Measurements from ENCODE around the gene ATP9A. TPM values are rescaled to one million over a fixed set of nuclear protein-coding genes. Genes with fewer than 3 reads are reported as not detected.

ATP9A gene
- total and polyA plus RNA-seq, 2 of the 4 experiments (the other 2 are of a cell fraction) = 10.6 to 22.4 TPM

GRCh38 chr20:51654495-51654894, 113.7 kb downstream of the ATP9A start:
- no peak overlapping the region for H2BK120ac ChIP-seq (ENCODE audit: low read depth, low read length)
- in situ Hi-C loops (cut with MboI; ENCODE audit: low sequenced_read_pairs) (no loop called here), intact Hi-C loops (cut with micrococcal nuclease) (no loop called here), dilution Hi-C loops (cut with HindIII; ENCODE audit: low sequenced_read_pairs, unreplicated experiment) (no loop called here)
- H2AK5ac ChIP-seq (ENCODE audit: low read depth, low read length) = no peak overlapping the region
- H3K18ac ChIP-seq (ENCODE audit: low read depth, low read length) = no peak overlapping the region
- POLR2A ChIA-PET (ENCODE audit: unreplicated experiment) = no interaction called here
- H4K8ac ChIP-seq (ENCODE audit: low read depth in 2 of 2, low read length in 2 of 2) = no peak overlapping the region
- H2BK15ac ChIP-seq (ENCODE audit: low read depth, low read length) = no peak overlapping the region
- no peak overlapping the region for H2BK20ac ChIP-seq (ENCODE audit: low read depth, low read length)
- peaks cover 3% of the 10 kb centered on the region; the same call in 1 of the 2 replicates for H3K4me1 ChIP-seq (ENCODE audit: control insufficient read depth, insufficient read depth, low read length)
- WGBS, 2 experiments (ENCODE audit: extremely low coverage in 2 of 2, insufficient read length in 1 of 2) = no CpG with 5 or more reads among the region's 5 CpGs
- H3K27ac ChIP-seq (ENCODE audit: insufficient read depth, low read length) = no peak overlapping the region
- no peak overlapping the region for H3K4ac ChIP-seq (ENCODE audit: low read depth, low read length)
- no peak for DNase-seq
- H2BK5ac ChIP-seq (ENCODE audit: low read depth, low read length, poor library complexity, severe bottlenecking) = no peak overlapping the region
- H2AK9ac ChIP-seq (replicated peaks; ENCODE audit: low read depth, low read length, poor library complexity) = no peak overlapping the region
- no peak overlapping the region for H3K4me3 ChIP-seq (ENCODE audit: insufficient read depth, low read depth, low read length)
- no peak overlapping the region for H2AFZ ChIP-seq (replicated peaks; ENCODE audit: low read length, poor library complexity)
- H3K9me3 ChIP-seq (ENCODE audit: control insufficient read depth, insufficient read depth, low read length) = no peaks in the 10 kb centered on the region
- peaks cover 5% of the 10 kb centered on the region for H3K36me3 ChIP-seq (ENCODE audit: control insufficient read depth, insufficient read depth, low read length)
- H3K23ac ChIP-seq (ENCODE audit: low read depth, low read length) = no peak overlapping the region
- H3K27me3 ChIP-seq (ENCODE audit: control insufficient read depth, insufficient read depth, low read length) = no peaks in the 10 kb centered on the region
- ATAC-seq (ENCODE audit: low read depth) = no peak
- H4K20me1 ChIP-seq (ENCODE audit: insufficient read depth, low read length) = no peaks in the 10 kb centered on the region; the same call in 1 of the 2 replicates
- no TSS peak for BruUV-seq (replicated peaks)
- no peak overlapping the region for H3K9ac ChIP-seq (ENCODE audit: low read depth, low read length)
- H3K56ac ChIP-seq (ENCODE audit: extremely low read depth, insufficient read depth, low read length) = no peak overlapping the region
- no peak for TF ChIP-seq FOS (IDR thresholded peaks at IDR 0.05; ENCODE audit: low read depth, low read length)
- TF ChIP-seq CTCF (conservative IDR thresholded peaks at IDR 0.05; ENCODE audit: low read depth, low read length) = no peak
- no peak for TF ChIP-seq MXI1 (IDR thresholded peaks at IDR 0.05; ENCODE audit: borderline replicate concordance, low read depth, low read length)
- no peak for TF ChIP-seq RCOR1 (IDR thresholded peaks at IDR 0.05; ENCODE audit: insufficient replicate concordance, low read length)
- no peak for TF ChIP-seq ELK1 (IDR thresholded peaks at IDR 0.05; ENCODE audit: borderline replicate concordance, low read depth, low read length)
- peaks cover 2 to 34% of the 10 kb centered on the region in 2 experiments; a peak in 2 of 4 replicates for H3K79me1 ChIP-seq (ENCODE audit: low read depth in 1 of 2, low read length in 2 of 2)
- no peak overlapping the region for H3K4me2 ChIP-seq (ENCODE audit: low read depth, low read length)
- H4K5ac ChIP-seq (ENCODE audit: low read depth, low read length) = no peak overlapping the region
- no peak overlapping the region for H4K91ac ChIP-seq (ENCODE audit: insufficient read depth, low read depth, low read length)
- CTCF ChIA-PET = no interaction called here
- no peak overlapping the region for H3K14ac ChIP-seq (replicated peaks; ENCODE audit: low read depth, low read length)
- peaks cover 7% of the 10 kb centered on the region; the same call in 1 of the 2 replicates for H3K9me1 ChIP-seq (ENCODE audit: insufficient read depth, low read length)
